H1 (cell line): ENCODE measurements around the gene ADCYAP1. TPM values are rescaled to one million over a fixed set of nuclear protein-coding genes. Genes with fewer than 3 reads are reported as not detected.

Experiments
- FOSL1 ChIP-seq: IDR thresholded peaks from 2 replicates; pipeline ENCODE4 v1.6.1; 2011; ENCODE audit warnings: mild to moderate bottlenecking, low read depth, low read length, moderate library complexity; ENCODE audit not compliant: insufficient read depth
- JUN ChIP-seq: IDR thresholded peaks from 2 replicates; pipeline ENCODE4 v1.6.1; 2011; ENCODE audit warnings: low read depth, mild to moderate bottlenecking, improper control_type of control experiment, low read length
- NRF1 ChIP-seq: IDR thresholded peaks from 2 replicates; pipeline ENCODE4 v1.6.1; 2011; ENCODE audit warnings: mild to moderate bottlenecking, low read depth, low read length, improper control_type of control experiment
- SUZ12 ChIP-seq: fragments of 200-600 bp; sonication (generic); IDR thresholded peaks from 2 replicates; pipeline ENCODE4 v1.6.1; 2012; ENCODE audit warnings: mild to moderate bottlenecking, inconsistent platforms, low read length, moderate library complexity, mixed read lengths
- TEAD4 ChIP-seq: IDR thresholded peaks from 2 replicates; pipeline ENCODE4 v1.6.1; 2012; ENCODE audit warnings: low read depth, low read length, inconsistent platforms, mixed read lengths
- polyA plus RNA-seq, 7 experiments: library from polyadenylated mRNA; depleted of rRNA in 3 of 7; stranded (reverse) in 5 of 7; unstranded in 2 of 7; fragments of >200 nt in 5 of 7; fragments of 200-250 nt in 2 of 7; gene quantifications; 1 replicate in 5 of 7; 2 replicates in 1 of 7; 4 replicates in 1 of 7; pipeline versions ENCODE4 v1.2.1 to v1.2.3, GENCODE V29; 2011 to 2013; ENCODE audit warnings: missing spikeins in 2 of 7, mixed read lengths in 2 of 7
- total RNA-seq: library from RNA; stranded (reverse); fragmentation: NEBNext Ultra II Directional; extraction: Animal tissue kit (Norgen Biotek cat#: 25700); gene quantifications from 2 replicates; pipeline ENCODE4 v1.2.1, GENCODE V29; 2021
- TF ChIP-seq, protein P1 (sequence below): IDR thresholded peaks from 2 replicates; pipeline ENCODE4 v1.6.1; 2012; ENCODE audit warnings: low read length, inconsistent platforms

Gene ADCYAP1
- total and polyA plus RNA-seq, 2 of the 8 experiments (the other 6 are each of a cell fraction or from before 2014, with no cell fraction given), result 0.02 TPM; not detected in 1

DNA sequence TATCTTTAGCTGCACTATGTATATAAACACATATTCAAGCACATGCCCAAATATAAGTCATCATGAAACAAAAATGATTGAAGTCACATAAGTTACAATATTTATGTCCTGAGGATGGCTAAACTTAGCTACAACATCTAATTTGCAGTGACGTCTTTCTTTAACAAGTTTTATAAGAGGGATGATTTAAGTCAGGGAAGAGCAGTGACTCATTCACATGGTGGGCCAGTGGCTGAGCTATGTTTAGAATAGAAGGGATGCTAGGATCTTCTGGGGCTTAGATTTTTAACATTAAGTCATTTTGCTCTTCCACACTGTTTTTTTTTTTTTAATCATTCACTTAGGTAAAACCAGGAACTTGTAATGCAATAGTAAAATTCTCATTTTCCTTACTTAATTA, 22.3 kb downstream of the ADCYAP1 start (continued):
- TF ChIP-seq, protein P1, sequence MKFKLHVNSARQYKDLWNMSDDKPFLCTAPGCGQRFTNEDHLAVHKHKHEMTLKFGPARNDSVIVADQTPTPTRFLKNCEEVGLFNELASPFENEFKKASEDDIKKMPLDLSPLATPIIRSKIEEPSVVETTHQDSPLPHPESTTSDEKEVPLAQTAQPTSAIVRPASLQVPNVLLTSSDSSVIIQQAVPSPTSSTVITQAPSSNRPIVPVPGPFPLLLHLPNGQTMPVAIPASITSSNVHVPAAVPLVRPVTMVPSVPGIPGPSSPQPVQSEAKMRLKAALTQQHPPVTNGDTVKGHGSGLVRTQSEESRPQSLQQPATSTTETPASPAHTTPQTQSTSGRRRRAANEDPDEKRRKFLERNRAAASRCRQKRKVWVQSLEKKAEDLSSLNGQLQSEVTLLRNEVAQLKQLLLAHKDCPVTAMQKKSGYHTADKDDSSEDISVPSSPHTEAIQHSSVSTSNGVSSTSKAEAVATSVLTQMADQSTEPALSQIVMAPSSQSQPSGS, result no peak
- no peak for TF ChIP-seq SUZ12
- no peak for TF ChIP-seq JUN
- no peak for TF ChIP-seq TEAD4
- TF ChIP-seq FOSL1, result no peak
- no peak for TF ChIP-seq NRF1
